A549 treated with RU486 at 1 μM for 4 hours (cell line): ENCODE data around the gene DNAJC2. TPM values are rescaled to one million over a fixed set of nuclear protein-coding genes. Genes with fewer than 3 reads are reported as not detected.

Experiments used
- total RNA-seq: library from RNA; stranded (reverse); fragments of 200-300 nt; extraction: Qiagen RNA extraction; gene quantifications from 5 replicates; pipeline ENCODE4 v1.2.3, GENCODE V29; 2022; ENCODE audit warnings: low read depth

Gene DNAJC2, protein sequence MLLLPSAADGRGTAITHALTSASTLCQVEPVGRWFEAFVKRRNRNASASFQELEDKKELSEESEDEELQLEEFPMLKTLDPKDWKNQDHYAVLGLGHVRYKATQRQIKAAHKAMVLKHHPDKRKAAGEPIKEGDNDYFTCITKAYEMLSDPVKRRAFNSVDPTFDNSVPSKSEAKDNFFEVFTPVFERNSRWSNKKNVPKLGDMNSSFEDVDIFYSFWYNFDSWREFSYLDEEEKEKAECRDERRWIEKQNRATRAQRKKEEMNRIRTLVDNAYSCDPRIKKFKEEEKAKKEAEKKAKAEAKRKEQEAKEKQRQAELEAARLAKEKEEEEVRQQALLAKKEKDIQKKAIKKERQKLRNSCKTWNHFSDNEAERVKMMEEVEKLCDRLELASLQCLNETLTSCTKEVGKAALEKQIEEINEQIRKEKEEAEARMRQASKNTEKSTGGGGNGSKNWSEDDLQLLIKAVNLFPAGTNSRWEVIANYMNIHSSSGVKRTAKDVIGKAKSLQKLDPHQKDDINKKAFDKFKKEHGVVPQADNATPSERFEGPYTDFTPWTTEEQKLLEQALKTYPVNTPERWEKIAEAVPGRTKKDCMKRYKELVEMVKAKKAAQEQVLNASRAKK
- total RNA-seq: 39.2 to 56.5 TPM (median 49.8 TPM) in 5 replicates

GRCh38 chr7:103344453-103345149 lies at the start of gene DNAJC2:
Gene DNAJC2 (minus strand): TSS chr7:103344767. CDS start chr7:103344622, 145 bp downstream.

DNA sequence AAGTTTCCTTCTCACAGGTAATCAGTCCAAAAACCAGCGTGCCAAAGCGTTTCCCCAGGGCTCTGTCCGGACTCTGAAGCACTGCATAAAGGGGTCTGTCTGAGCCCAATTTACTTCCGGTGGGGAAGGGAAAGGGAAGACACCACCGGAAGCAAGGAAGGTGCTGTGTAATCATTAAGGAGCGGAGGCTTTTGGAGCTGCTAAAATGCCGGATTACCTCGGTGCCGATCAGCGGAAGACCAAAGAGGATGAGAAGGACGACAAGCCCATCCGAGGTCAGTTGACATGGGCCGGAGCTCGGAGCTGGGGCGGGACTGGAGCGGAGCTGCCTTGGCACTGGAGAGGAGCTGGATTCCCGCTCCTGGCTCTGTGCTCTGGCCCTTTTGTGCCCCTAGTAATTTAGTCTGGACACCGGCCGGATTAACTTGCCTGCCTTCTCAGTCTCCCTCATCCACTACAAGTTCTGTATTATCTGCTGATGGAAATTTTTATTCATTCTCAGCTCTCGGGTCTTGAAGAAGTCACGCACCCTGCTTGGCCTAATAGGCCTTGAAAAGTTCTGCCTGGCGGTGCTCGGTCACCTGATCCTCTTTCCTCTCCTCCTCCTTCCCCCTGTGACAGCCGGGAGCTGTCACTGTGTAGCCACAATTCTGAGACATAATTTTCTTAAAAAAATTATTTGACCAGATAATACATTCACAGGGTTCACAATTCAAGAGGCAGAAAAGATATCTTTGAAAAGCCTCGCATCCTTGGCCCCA lies 3.1 kb upstream of the DNAJC2 start, which contains the start of gene PSMC2:
PSMC2 (plus strand) TSS at position 137 of the 761 bp plus-strand sequence; CDS start at position 206, 69 bp downstream.

GRCh38 chr7:103296901-103297836 lies 47.4 kb downstream of the DNAJC2 start, which contains the start of gene PMPCB:
Gene PMPCB (plus strand): TSS chr7:103297435. CDS start chr7:103297460, 25 bp downstream.

Other genes starting within 250 kb of the DNAJC2 start
- gene NAPEPLD, start 195.7 kb downstream of the DNAJC2 start, total RNA-seq: 3.5 to 5.7 TPM (median 4.0 TPM) in 5 replicates
- 53.6 to 76.4 TPM (median 64.2 TPM) in 5 replicates for gene PMPCB, start 47.3 kb downstream of the DNAJC2 start, total RNA-seq
- 148 to 197 TPM (median 170 TPM) in 5 replicates for gene PSMC2, start 2.9 kb upstream of the DNAJC2 start, total RNA-seq
- gene SLC26A5, start 101.4 kb upstream of the DNAJC2 start, total RNA-seq: not detected in 5 replicates